ENCODE results near the gene CPED1. TPM values are rescaled to one million over a fixed set of nuclear protein-coding genes. Genes with fewer than 3 reads are reported as not detected.

Gene CPED1
- total RNA-seq, 1 experiment from 2014 or later = 0.39 TPM

DNA sequence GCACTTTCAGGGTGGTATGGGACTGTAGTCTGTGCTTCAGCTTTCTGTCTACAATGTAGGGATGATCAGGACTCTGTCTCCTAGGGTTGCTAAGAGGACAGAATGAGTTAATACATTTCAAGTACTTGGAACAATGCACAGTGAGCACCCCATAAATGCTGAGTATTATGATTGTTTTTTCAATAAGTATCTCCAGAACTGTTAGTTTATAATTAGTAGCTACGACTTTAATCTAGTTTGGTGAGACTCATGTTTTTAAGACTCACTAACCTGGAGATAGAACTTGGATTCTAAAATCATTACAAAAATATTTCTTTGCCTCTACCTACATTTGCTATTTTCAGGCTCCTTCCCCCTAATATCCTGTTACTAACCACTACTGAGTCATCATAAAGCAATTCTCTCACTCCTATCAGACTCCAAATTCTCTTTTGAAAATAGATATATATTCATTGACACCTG lies 95.3 kb downstream of the CPED1 start:
- no peak for DNase-seq (ENCODE audit: low read depth, low spot score)
- H3K9me3 ChIP-seq (ENCODE audit: control insufficient read depth, insufficient read depth, low read depth, low read length) = no peaks in the 10 kb centered on the region
- CTCF ChIA-PET = no interaction called here
- intact Hi-C loops (cut with micrococcal nuclease; ENCODE audit: unreplicated experiment) (loop anchor here (5.0 kb wide), 1 partner anchor 292 kb away; no protein-coding TSS in a partner anchor), in situ Hi-C loops (cut with HindIII; ENCODE audit: low pct_unique_long_range_greater_than_20kb, low sequenced_read_pairs) (no loop called here)
- no TSS peak for BruUV-seq (replicated peaks)
- H3K27ac ChIP-seq (ENCODE audit: low read length) = no peak overlapping the region
- POLR2A ChIA-PET = no interaction called here
- TF ChIP-seq, protein P1, sequence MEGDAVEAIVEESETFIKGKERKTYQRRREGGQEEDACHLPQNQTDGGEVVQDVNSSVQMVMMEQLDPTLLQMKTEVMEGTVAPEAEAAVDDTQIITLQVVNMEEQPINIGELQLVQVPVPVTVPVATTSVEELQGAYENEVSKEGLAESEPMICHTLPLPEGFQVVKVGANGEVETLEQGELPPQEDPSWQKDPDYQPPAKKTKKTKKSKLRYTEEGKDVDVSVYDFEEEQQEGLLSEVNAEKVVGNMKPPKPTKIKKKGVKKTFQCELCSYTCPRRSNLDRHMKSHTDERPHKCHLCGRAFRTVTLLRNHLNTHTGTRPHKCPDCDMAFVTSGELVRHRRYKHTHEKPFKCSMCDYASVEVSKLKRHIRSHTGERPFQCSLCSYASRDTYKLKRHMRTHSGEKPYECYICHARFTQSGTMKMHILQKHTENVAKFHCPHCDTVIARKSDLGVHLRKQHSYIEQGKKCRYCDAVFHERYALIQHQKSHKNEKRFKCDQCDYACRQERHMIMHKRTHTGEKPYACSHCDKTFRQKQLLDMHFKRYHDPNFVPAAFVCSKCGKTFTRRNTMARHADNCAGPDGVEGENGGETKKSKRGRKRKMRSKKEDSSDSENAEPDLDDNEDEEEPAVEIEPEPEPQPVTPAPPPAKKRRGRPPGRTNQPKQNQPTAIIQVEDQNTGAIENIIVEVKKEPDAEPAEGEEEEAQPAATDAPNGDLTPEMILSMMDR (IDR thresholded peaks at IDR 0.05) = no peak
- no peak for TF ChIP-seq SIN3A (IDR thresholded peaks at IDR 0.05; ENCODE audit: borderline replicate concordance, insufficient read depth, low read depth, low read length)
- TF ChIP-seq TCF7L2 (IDR thresholded peaks at IDR 0.05; ENCODE audit: low read depth, low read length) = no peak
- TF ChIP-seq, protein P2, sequence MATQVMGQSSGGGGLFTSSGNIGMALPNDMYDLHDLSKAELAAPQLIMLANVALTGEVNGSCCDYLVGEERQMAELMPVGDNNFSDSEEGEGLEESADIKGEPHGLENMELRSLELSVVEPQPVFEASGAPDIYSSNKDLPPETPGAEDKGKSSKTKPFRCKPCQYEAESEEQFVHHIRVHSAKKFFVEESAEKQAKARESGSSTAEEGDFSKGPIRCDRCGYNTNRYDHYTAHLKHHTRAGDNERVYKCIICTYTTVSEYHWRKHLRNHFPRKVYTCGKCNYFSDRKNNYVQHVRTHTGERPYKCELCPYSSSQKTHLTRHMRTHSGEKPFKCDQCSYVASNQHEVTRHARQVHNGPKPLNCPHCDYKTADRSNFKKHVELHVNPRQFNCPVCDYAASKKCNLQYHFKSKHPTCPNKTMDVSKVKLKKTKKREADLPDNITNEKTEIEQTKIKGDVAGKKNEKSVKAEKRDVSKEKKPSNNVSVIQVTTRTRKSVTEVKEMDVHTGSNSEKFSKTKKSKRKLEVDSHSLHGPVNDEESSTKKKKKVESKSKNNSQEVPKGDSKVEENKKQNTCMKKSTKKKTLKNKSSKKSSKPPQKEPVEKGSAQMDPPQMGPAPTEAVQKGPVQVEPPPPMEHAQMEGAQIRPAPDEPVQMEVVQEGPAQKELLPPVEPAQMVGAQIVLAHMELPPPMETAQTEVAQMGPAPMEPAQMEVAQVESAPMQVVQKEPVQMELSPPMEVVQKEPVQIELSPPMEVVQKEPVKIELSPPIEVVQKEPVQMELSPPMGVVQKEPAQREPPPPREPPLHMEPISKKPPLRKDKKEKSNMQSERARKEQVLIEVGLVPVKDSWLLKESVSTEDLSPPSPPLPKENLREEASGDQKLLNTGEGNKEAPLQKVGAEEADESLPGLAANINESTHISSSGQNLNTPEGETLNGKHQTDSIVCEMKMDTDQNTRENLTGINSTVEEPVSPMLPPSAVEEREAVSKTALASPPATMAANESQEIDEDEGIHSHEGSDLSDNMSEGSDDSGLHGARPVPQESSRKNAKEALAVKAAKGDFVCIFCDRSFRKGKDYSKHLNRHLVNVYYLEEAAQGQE (IDR thresholded peaks at IDR 0.05; ENCODE audit: insufficient read depth in 1 of 2, low read depth in 2 of 2, low read length in 1 of 2) = no peak
- no peak for TF ChIP-seq POLR2AphosphoS5 (IDR thresholded peaks at IDR 0.05; ENCODE audit: low read depth, low read length)
- H3K27me3 ChIP-seq (ENCODE audit: control insufficient read depth, insufficient read depth, low read length) = no peaks in the 10 kb centered on the region
- no peaks in the 10 kb centered on the region for H3K36me3 ChIP-seq (ENCODE audit: control insufficient read depth, insufficient read depth, low read length)
- no peaks in the 10 kb centered on the region for H3K4me1 ChIP-seq (ENCODE audit: control insufficient read depth, insufficient read depth, low read length)
- no peak for ATAC-seq
- H3K4me3 ChIP-seq (ENCODE audit: low read depth in 2 of 2, low read length in 2 of 2) = no peak overlapping the region

DNA sequence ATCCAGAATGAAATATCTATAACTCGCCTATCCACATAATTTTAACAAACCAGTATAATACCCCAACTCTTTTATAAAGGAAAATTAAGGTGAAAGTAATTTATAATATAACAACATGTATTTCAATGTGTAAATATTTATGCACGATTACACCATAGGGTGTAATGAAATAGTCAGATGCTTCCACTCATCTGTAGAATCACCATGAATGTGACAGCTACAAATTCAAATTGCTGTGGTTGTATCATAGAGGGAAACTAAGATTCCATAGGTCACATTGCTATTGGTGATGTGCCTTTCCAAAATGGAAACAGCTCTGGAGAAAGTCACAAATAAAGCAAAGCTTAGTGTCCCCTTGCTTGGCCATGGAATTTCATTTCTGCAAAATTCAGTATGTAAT lies 95.7 kb downstream of the CPED1 start:
- Histone ChIP-seq H3K9me3 (ENCODE audit: control insufficient read depth, insufficient read depth, low read depth, low read length) (no peaks in the 10 kb centered on the region), H3K36me3 (ENCODE audit: control insufficient read depth, insufficient read depth, low read length) (no peaks in the 10 kb centered on the region), H3K4me1 (ENCODE audit: control insufficient read depth, insufficient read depth, low read length) (no peaks in the 10 kb centered on the region), H3K27ac (ENCODE audit: low read length) (no peak overlapping the region), H3K27me3 (ENCODE audit: control insufficient read depth, insufficient read depth, low read length) (no peaks in the 10 kb centered on the region), H3K4me3 (ENCODE audit: low read depth in 2 of 2, low read length in 2 of 2) (no peak overlapping the region)
- POLR2A ChIA-PET = no interaction called here
- TF ChIP-seq SIN3A (IDR thresholded peaks at IDR 0.05; ENCODE audit: borderline replicate concordance, insufficient read depth, low read depth, low read length) (no peak), TCF7L2 (IDR thresholded peaks at IDR 0.05; ENCODE audit: low read depth, low read length) (no peak), POLR2AphosphoS5 (IDR thresholded peaks at IDR 0.05; ENCODE audit: low read depth, low read length) (no peak)
- TF ChIP-seq, protein P2 (IDR thresholded peaks at IDR 0.05; ENCODE audit: insufficient read depth in 1 of 2, low read depth in 2 of 2, low read length in 1 of 2) = no peak
- TF ChIP-seq, protein P1 (IDR thresholded peaks at IDR 0.05) = no peak
- CTCF ChIA-PET = no interaction called here
- in situ Hi-C loops (cut with HindIII; ENCODE audit: low pct_unique_long_range_greater_than_20kb, low sequenced_read_pairs) = no loop called here
- BruUV-seq (replicated peaks) = no TSS peak
- ATAC-seq (no peak), DNase-seq (ENCODE audit: low read depth, low spot score) (no peak)
- intact Hi-C loops (cut with micrococcal nuclease; ENCODE audit: unreplicated experiment) = loop anchor here (5.0 kb wide), 1 partner anchor 292 kb away; no protein-coding TSS in a partner anchor
